Heart left ventricle (tissue), 16 donors: ENCODE results near the gene ARHGAP10. TPM values are rescaled to one million over a fixed set of nuclear protein-coding genes. Genes with fewer than 3 reads are reported as not detected.

ENCODE experiments used
- ATAC-seq, 4 donors: fragments of 200-7000 bp; cut with Tn5 transposase; one replicate each; pipeline ENCODE4 v1.9.1; 2020 to 2022; ENCODE audit warnings: moderate library complexity in 4 of 4, mild to moderate bottlenecking in 3 of 4, moderate number of reproducible peaks in 1 of 4
- DNase-seq, 5 donors: peaks; one replicate each; pipeline ENCODE4 v3.0.0-alpha.2; 2020
- H3K27ac ChIP-seq, 12 donors: fragments of 200-600 bp; sonication (generic) in 4 of 12; one replicate each; pipeline versions ENCODE4 v1.5.0 to v1.8.0; 2016 to 2022; ENCODE audit warnings: mild to moderate bottlenecking in 2 of 12
- H3K27me3 ChIP-seq, 9 donors: fragments of 200-600 bp; sonication (generic) in 2 of 9; one replicate each; pipeline versions ENCODE4 v1.5.1 to v1.8.0; 2016 to 2022; ENCODE audit warnings: mild to moderate bottlenecking in 3 of 9
- H3K36me3 ChIP-seq, 9 donors: fragments of 200-600 bp; sonication (generic) in 2 of 9; one replicate each; pipeline versions ENCODE4 v1.5.0 to v1.8.0; 2018 to 2022; ENCODE audit warnings: mild to moderate bottlenecking in 2 of 9
- H3K4me1 ChIP-seq, 12 donors: fragments of 200-600 bp; sonication (generic) in 4 of 12; one replicate each; pipeline versions ENCODE4 v1.5.0 to v1.8.0; 2016 to 2022; ENCODE audit warnings: mild to moderate bottlenecking in 3 of 12
- H3K4me3 ChIP-seq, 12 donors: fragments of 200-600 bp; sonication (generic) in 4 of 12; one replicate each; pipeline versions ENCODE4 v1.5.0 to v1.8.0; 2017 to 2022; ENCODE audit warnings: mild to moderate bottlenecking in 9 of 12, moderate library complexity in 4 of 12
- H3K9me3 ChIP-seq, 12 donors: fragments of 200-600 bp; sonication (generic) in 4 of 12; one replicate each; pipeline versions ENCODE4 v1.5.0 to v1.8.0; 2016 to 2022; ENCODE audit warnings: mild to moderate bottlenecking in 1 of 12
- POLR2A ChIP-seq, 2 donors: fragments of 450-650 bp; IDR thresholded peaks; one replicate each; pipeline ENCODE4 v1.6.1; 2017; ENCODE audit warnings: antibody characterized with exemption in 2 of 2, mild to moderate bottlenecking in 2 of 2, moderate library complexity in 2 of 2
- WGBS, 4 donors: extraction: QIAGEN DNeasy Blood & Tissue Kit in 2 of 4; methylation state at CpG; one replicate each; pipeline versions ENCODE4 v1.1.5 to v1.1.7; 2013 to 2018; 5-methylcytosine and 5-hydroxymethylcytosine counted together
- intact Hi-C, 10 donors: fragments of 100-400 bp; cut with DNase I; formaldehyde crosslinking; loops; one replicate each; pipeline versions ENCODE4 v1.11.1 to v1.14.2; 2022
- polyA plus RNA-seq, 2 donors: library from polyadenylated mRNA; stranded (reverse); fragments of 200-250 nt; gene quantifications; one replicate each; pipeline ENCODE4 v1.2.3, GENCODE V29; 2013
- total RNA-seq, 9 donors: library from RNA; depleted of rRNA in 2 of 9; stranded (reverse); fragments of >200 nt in 2 of 9; fragmentation: NEBNext Ultra II Directional in 3 of 9; extraction: Animal tissue kit (Norgen Biotek cat#: 25700) in 3 of 9; gene quantifications; one replicate each; pipeline versions ENCODE4 v1.1.0 to v1.2.4, GENCODE V29; 2016 to 2023
- TF ChIP-seq, protein P1 (sequence below), 12 donors: fragments of 200-600 bp; sonication (generic) in 4 of 12; IDR thresholded peaks; one replicate each; pipeline versions ENCODE4 v1.5.0 to v1.8.0; 2018 to 2022; ENCODE audit warnings: antibody characterized with exemption in 12 of 12, mild to moderate bottlenecking in 5 of 12
- donor health status: ischemic (EF 13 %, LVEDD 7.1; RV severe dilation, severe dysfunction).
- donor health status: healthy with polysubstance abuse.
- donor health status: DM: no; HTN: yes; CAD: no.
- donor health status: DM: no; HTN: no; CAD: no.
- donor health status: ischemic (EF 25% LVEDD 6.9; RV normal size, moderate dysfunction).
- donor health status: ischemic (EF 25% LVEDD 5.7; RV mildly dilated, moderate dysfunction).
- donor health status: healthy.
- donor health status: DM: yes; HTN: yes; CAD: no.
- donor health status: ischemic (EF 35%, LVEDD 5.7; RV mildly dilated, moderate dysfunction).
- donor health status: nonischemic (EF 11% LVEDD 7.7; RV severe dilation, severe dysfunction).
- donor health status: DM: yes; HTN: yes; CAD: no.
- donor health status: PGD.
- donor health status: ischemic (EF 29% LVEDD 5.4; RV normal size, mild dysfunction).
- donor health status: nonischemic (EF 23%, LVEDD 6.1; RV moderate dilation, normal function).

ARHGAP10 gene
- total and polyA plus RNA-seq, 11 donors = 30.6 to 73.7 (median 51.7) TPM

DNA sequence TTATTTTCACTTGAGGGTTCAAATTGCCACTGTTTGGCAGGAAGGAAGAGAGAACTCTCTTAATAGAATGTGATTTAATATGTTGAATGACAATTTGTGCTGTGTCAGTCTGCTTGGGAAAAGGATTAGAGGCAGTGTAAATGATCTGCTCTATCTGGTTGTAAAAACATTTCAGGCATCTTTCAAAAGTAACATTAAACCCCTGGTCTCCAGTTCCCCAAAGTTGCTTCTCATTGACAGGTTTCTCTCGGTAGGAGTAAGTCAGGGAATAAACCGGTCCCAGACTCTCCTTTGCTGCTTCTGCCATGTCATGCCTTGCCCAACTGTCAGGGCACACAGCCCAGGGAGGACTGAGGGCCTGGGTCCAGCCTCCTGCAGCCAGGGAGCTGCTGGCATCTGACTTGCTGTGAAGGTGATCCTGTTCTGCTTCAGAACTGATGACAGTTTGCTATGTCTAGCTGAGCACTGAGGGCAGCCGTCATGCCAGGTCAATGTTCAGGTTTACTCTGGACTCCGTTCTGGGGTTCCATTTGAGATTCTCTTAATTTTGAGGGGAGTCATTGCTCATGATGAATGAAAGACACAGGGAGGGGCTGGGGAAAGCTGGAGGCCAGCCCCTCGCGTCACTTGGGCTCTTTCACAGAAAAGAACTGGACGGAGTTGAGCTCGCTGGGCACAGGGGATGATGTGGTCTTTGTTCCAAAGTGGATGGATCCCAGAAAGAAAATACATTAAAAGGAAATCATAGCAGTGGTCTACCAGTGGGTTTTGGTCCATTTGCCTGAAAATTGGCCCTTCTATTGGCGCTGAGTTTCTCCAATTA, 312.4 kb downstream of the ARHGAP10 start:
- Histone ChIP-seq H3K4me3 (peak overlapping the region in 4 of 12 donors; percentile 4 to 23 (median 10)), H3K9me3 (peaks cover 0 to 3% (median 0%) of the 10 kb centered on the region in 12 donors), H3K4me1 (peaks cover 0 to 55% (median 12%) of the 10 kb centered on the region in 12 donors), H3K27me3 (no peaks in the 10 kb centered on the region), H3K36me3 (peaks cover 0 to 22% (median 7%) of the 10 kb centered on the region in 9 donors), H3K27ac (peak overlapping the region; percentile 71 to 95 (median 86))
- ATAC-seq (peak; percentile 95 to 98 (median 97)), DNase-seq (peak; percentile 71 to 90 (median 77))
- 56 to 66% (median 64%) methylated on average over 9 of the region's 9 CpGs for WGBS, 4 donors
- intact Hi-C loops = loop anchor here in 2 of 10 donors (5.0 kb wide), 2 partner anchors 37 to 52 kb away; no protein-coding TSS in a partner anchor
- TF ChIP-seq POLR2A (IDR thresholded peaks at IDR 0.05) = no peak
- TF ChIP-seq, protein P1, sequence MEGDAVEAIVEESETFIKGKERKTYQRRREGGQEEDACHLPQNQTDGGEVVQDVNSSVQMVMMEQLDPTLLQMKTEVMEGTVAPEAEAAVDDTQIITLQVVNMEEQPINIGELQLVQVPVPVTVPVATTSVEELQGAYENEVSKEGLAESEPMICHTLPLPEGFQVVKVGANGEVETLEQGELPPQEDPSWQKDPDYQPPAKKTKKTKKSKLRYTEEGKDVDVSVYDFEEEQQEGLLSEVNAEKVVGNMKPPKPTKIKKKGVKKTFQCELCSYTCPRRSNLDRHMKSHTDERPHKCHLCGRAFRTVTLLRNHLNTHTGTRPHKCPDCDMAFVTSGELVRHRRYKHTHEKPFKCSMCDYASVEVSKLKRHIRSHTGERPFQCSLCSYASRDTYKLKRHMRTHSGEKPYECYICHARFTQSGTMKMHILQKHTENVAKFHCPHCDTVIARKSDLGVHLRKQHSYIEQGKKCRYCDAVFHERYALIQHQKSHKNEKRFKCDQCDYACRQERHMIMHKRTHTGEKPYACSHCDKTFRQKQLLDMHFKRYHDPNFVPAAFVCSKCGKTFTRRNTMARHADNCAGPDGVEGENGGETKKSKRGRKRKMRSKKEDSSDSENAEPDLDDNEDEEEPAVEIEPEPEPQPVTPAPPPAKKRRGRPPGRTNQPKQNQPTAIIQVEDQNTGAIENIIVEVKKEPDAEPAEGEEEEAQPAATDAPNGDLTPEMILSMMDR (IDR thresholded peaks at IDR 0.05) = no peak

DNA sequence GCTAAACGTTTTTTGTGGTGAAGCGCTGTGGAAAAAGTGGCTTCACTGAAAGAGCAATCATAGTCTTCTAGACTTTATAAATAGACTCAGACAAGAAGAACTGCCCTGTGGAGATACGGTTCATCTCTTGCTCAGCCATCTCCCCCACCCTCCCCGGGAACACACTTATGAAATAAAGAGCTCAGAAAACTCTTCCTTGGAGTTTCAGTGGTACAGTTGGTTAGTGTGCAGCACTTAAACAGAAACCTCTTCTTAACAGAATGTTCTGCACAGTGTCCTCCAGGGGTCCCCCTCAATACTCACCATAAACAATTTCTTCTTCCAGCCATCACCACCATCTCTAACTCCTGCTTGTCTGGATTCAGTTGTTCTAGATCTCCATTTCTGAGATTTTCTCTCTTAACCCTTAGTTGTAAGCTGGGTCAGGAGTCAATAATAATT, 313.0 kb downstream of the ARHGAP10 start:
- Histone ChIP-seq H3K36me3 (peaks cover 0 to 22% (median 7%) of the 10 kb centered on the region in 9 donors), H3K4me3 (peak overlapping the region in 3 of 12 donors; percentile 4 to 23 (median 10)), H3K4me1 (peaks cover 0 to 56% (median 11%) of the 10 kb centered on the region in 12 donors), H3K9me3 (peaks cover 0 to 3% (median 0%) of the 10 kb centered on the region in 12 donors), H3K27ac (peak overlapping the region; percentile 71 to 95 (median 86)), H3K27me3 (no peaks in the 10 kb centered on the region)
- ATAC-seq (peak; percentile 26 to 54 (median 31)), DNase-seq (no peak)
- TF ChIP-seq POLR2A (IDR thresholded peaks at IDR 0.05) = no peak
- TF ChIP-seq, protein P1 (IDR thresholded peaks at IDR 0.05) = peak in 9 of 12 donors; percentile 7 to 43 (median 12)
- WGBS, 4 donors = 39 to 47% (median 44%) methylated on average over 4 of the region's 4 CpGs
- intact Hi-C loops = loop anchor here in 2 of 10 donors (5.0 kb wide), 2 partner anchors 38 to 53 kb away; no protein-coding TSS in a partner anchor

DNA sequence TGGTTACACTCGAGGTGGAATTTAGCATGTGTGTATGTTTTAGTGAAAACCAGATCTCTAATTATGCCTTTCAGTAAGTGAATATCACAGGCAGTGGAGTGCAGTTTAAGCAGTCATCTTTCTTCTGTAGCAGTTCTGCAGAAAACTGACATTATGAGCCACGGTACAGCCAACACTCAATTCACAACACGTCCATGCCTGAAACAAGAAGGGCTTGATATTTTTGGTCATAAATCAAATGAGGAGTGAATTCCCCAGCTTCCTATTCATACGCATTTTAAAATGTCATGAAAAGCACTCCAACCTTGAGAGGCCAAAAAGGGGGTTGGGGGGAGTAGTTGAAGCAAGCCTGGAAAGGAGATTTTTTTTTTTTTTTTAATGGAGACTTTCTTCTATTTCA, 316.7 kb downstream of the ARHGAP10 start:
- ATAC-seq (no peak), DNase-seq (no peak)
- TF ChIP-seq, protein P1 (IDR thresholded peaks at IDR 0.05) = no peak
- TF ChIP-seq POLR2A (IDR thresholded peaks at IDR 0.05) = no peak
- 42 to 58% (median 47%) methylated on average over 4 of the region's 4 CpGs for WGBS, 4 donors
- intact Hi-C loops = no loop called here
- Histone ChIP-seq H3K4me3 (peak overlapping the region in 2 of 12 donors; percentile 26), H3K27ac (peak overlapping the region; percentile 11 to 90 (median 72)), H3K4me1 (peaks cover 0 to 70% (median 28%) of the 10 kb centered on the region in 12 donors), H3K9me3 (peaks cover 0 to 3% (median 0%) of the 10 kb centered on the region in 12 donors), H3K36me3 (peaks cover 0 to 22% (median 7%) of the 10 kb centered on the region in 9 donors), H3K27me3 (no peaks in the 10 kb centered on the region)

DNA sequence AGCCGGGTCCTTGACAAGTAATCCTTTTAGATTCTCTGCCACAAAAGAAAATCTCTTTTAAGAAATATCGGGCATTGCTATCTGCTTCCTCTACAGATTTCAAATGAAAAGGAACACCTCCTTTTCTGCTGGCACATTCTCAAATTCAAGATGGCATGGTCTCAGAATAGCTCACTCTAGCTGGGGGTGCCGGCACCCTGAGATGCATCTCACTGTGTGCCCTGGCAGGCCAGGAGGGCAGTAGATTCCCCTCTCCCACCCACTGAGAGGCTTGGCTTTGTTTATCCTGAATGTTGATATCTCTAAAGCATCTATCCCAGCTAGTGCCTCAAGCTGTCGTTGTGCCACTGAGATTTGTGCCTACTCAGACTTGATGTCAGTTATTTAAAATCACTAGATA, 319.5 kb downstream of the ARHGAP10 start:
- peaks cover 3 to 68% (median 41%) of the 10 kb centered on the region in 12 donors for H3K4me1 ChIP-seq
- no peaks in the 10 kb centered on the region for H3K27me3 ChIP-seq
- no peak for TF ChIP-seq POLR2A (IDR thresholded peaks at IDR 0.05)
- TF ChIP-seq, protein P1 (IDR thresholded peaks at IDR 0.05) = no peak
- intact Hi-C loops = loop anchor here in 4 of 10 donors (10.0 kb wide), 2 partner anchors 223 to 393 kb away; partner anchors contain the start of gene NR3C2 (in 4 of the 4)
- ATAC-seq = no peak
- no peak for DNase-seq
- no peak overlapping the region for H3K4me3 ChIP-seq
- 54 to 61% (median 56%) methylated on average over 4 of the region's 4 CpGs for WGBS, 4 donors
- peak overlapping the region in 11 of 12 donors; percentile 35 to 93 (median 80) for H3K27ac ChIP-seq
- peaks cover 0 to 3% (median 0%) of the 10 kb centered on the region in 12 donors for H3K9me3 ChIP-seq
- H3K36me3 ChIP-seq = peaks cover 0 to 22% (median 7%) of the 10 kb centered on the region in 9 donors
